GM12892 (cell line): ENCODE data around the gene SBDS.

ENCODE experiments used
- POLR2A ChIP-seq: IDR thresholded peaks from 2 replicates; pipeline ENCODE4 v1.6.1; 2011; ENCODE audit warnings: low read depth, low read length, control low read depth
- POLR2AphosphoS5 ChIP-seq: IDR thresholded peaks from 2 replicates; pipeline ENCODE4 v1.6.1; 2011; ENCODE audit warnings: low read depth, low read length, control low read depth
- TAF1 ChIP-seq: IDR thresholded peaks from 2 replicates; pipeline ENCODE4 v1.6.1; 2011; ENCODE audit warnings: low read depth, mild to moderate bottlenecking, control low read depth, low read length, borderline replicate concordance

- TF ChIP-seq POLR2A (no peak), POLR2AphosphoS5 (no peak), TAF1 (no peak)
Measured at GRCh38 chr7:66953044-66953427, 42.4 kb downstream of the SBDS start.
